NCI-H69 (cell line): ENCODE results near the gene TMPRSS6.

Source experiments
- DNase-seq: peaks from one replicate; lab custom pipeline; 2025; lab: John Stamatoyannopoulos, UW

Gene TMPRSS6

DNA sequence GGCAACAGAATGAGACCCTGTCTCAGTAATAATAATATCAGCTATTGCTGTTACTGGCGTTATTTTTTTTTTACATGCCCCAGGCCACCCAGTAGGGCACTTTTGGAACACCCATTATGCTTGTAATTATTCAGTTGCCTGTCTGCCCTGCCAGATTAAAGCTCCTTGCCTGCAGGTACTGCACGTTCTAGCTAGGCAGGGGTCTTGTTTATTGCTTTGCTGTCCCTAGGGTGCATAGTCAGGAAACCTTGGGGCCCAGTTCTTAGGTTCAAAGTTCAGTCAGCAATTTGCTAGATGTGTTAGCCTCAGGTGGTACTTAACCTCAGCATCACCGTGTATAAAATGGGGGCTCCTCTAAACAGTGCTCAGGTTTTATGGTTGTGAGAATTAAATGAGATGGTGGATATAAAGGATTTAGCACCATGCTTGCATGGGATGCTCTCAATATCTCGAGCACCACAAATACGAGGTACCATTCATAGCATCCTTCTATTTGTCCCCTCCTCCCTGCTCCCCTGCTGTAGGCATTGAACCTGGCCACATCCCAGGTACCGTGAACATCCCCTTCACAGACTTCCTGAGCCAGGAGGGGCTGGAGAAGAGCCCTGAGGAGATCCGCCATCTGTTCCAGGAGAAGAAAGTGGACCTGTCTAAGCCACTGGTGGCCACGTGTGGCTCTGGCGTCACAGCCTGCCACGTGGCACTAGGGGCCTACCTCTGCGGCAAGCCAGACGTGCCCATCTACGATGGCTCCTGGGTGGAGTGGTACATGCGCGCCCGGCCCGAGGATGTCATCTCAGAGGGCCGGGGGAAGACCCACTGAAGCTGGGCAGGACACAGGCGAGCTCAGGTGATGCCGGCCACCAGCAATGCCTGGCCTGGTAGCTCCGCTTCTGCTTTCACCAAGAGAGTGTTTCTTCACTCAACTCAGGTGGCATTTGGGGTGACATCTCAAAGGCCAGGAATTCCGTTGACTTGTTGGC is 80.5 kb downstream of the TMPRSS6 start:
- no peak for DNase-seq

DNA sequence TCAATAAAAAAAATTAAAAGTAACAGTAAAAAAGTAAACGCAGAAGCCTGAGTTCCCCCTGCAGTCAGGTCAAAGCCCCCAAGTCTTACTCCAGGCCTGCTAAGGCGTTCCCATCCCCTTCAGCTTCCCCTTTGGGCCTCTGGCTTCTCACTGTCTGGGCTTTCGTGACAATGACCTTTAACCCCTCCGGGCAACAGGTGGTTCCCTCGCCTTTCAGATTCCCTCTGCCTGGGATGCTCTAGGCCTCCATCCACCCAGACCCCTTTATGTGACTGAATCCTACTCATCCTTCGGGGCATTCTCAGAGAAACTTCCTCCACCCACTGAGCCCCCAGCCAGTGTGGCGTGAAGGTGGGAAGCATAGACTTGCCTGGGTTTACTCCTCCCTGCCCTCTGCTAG is 82.0 kb downstream of the TMPRSS6 start:
- no peak for DNase-seq

DNA sequence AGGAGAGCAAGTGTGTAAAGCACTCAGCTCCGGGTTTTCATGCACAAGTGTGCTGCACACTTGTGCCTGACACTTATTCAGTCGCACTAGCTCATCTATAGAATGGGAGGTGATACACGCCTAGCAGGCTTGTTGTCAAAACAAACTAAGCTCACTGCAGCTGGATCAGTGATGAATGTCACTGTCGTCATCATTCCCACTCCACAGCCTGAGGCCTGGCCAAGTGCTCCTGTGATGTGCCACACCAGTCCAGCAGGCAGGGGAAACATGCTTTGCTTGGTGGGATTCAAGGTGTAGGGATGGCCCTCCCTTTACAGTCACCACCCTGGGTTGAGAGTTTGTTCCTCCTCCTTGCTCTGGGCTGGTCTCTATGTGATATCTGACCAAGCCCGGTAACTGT is 83.2 kb downstream of the TMPRSS6 start:
- no peak for DNase-seq

DNA sequence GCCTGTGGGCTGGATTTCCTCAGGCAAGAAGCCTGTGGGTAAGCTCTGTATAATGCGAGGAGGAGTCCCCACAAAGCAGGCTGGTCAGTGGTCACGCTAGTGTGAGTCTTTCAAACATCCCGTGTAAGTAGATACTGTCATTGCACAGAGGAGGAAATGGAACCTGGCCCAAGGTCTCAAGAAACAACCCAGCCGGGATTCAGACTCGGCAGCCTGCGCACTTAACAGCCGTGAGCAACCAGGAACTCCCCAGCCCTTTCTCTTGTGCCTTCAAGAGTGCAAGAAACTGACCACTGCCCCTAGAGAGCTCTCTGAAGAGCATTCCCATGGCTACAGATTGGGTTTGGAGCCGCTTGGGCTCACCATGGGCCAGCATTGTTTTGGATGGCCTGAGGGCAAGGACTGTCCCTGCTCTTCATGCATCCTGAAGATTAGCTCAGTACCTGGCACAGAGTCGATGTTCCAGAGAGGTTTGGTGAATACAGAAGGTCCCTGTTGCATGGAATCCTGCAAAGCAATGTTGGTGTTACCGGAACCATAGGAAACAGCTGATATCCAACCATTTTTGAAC is 83.9 kb downstream of the TMPRSS6 start:
- no peak for DNase-seq

DNA sequence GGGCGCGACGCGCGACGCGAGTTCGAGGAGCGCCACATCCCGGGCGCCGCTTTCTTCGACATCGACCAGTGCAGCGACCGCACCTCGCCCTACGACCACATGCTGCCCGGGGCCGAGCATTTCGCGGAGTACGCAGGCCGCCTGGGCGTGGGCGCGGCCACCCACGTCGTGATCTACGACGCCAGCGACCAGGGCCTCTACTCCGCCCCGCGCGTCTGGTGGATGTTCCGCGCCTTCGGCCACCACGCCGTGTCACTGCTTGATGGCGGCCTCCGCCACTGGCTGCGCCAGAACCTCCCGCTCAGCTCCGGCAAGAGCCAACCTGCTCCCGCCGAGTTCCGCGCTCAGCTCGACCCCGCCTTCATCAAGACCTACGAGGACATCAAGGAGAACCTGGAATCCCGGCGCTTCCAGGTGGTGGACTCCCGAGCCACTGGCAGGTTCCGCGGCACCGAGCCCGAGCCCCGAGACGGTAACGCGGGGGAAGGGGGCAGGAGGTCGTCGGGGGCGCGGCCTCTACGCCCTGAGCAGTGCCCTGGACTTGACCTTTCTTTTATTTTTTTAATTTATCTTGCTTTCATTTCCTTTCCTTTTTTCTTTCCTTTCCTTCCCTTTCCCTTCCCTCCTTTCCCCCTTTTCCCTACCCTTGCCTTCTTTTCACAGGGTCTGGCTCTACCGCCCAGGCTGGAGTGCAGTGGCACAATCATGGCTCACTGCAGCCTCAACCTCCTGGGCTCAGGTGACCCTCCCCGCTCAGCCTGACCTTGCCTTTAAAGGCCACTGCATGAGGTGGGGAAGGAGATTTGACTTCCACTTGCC is 85.0 kb downstream of the TMPRSS6 start:
- no peak for DNase-seq

DNA sequence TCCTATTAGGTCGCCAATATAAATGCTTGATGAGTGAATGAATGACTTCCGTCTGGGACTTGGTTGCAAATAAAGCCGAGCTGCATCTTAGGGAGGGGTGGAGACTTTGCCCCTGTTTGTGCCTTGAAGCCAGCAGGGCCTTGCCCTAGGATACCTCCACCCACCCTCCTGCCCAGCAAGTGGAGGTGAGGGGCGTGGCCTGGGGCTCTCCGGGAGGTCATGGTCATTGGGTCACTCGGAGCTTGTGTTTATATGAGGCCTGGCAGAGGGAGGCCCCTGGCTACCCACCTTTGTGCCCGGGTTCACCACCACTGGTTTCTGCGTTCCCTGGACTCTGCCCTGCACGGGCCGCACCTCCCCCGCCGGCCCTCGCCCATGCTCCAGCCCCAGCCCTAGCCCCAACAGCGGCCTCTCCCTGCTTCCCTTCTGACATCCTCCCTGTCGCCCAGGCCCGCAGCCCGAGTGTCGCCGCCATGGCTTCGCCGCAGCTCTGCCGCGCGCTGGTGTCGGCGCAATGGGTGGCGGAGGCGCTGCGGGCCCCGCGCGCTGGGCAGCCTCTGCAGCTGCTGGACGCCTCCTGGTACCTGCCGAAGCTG is 85.7 kb downstream of the TMPRSS6 start:
- DNase-seq: no peak

DNA sequence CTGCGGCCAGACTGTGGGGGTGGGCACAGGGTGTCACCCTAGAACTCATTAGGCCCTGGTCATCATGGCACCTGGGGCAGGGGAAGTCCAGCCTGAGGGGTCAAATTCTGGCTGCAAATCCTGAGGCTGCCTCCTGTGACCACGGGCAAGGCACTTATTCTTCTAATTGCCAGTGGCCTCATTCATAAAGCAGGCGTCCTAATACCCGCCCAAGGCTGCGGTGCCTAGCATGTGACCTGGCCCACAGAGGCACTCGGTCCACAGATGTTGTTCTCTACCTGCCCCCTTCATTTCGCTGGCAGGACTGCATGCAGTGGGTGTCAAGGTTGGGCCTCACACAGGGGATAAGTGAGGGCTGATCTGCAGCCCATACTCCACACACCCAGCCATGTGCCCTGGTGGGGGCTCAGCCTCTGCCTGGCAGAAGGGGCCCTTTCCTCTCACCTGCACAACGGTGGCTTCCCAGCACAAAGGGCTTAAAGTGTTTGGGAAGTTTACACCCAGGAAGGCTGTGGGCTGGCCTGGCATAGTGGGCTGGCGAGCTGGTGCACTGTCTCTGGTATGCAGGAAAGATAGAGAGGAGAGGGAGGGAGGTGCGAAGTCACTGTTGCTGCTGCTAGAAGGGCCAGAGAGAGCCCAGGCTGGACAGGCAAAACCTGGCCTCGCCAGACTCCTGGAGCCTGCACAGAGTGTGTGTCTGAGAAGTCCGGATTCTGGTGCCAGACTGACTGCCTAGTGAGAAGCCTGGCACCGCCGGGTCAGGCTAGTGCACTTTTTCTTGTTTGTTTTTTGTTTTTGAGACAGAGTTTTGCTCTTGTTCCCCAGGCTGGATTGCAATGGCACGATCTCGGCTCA is 86.8 kb downstream of the TMPRSS6 start:
- DNase-seq: no peak

DNA sequence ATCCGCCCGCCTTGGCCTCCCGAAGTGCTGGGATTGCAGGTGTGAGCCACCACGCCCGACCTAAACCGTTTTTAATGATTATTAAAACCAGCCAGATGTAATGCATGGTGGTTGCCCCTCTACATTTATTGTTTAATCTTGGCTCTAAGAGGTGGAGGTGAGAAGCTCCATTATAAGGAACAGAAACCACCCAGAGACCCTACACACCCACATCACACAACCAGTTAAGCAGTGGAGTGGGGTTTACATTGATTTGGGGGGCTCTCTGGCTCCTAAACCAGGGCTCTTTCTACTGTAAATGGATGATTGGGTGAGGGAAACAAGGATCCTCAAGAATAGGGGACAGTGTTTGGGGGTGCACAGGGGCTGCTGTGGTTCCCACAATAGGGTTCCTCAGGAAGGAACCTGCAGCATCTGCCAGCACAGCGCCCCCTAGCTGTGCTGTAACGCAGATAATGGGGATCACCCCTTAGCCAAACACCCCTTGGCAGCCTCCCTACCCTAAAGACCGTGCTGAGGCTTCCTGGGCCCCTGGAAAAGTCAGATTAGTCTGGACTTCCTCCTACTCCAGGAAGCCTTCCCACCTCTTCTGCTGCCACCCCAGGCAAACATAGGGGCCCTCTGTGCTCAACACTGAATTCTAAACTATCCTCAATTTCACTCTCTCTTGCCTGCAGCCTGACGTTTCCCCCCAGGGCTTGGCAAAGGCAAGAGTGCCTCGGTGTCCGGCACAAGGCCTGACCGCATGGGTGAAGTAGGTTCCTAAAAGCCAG is 87.6 kb downstream of the TMPRSS6 start:
- DNase-seq: peak; percentile 59

DNA sequence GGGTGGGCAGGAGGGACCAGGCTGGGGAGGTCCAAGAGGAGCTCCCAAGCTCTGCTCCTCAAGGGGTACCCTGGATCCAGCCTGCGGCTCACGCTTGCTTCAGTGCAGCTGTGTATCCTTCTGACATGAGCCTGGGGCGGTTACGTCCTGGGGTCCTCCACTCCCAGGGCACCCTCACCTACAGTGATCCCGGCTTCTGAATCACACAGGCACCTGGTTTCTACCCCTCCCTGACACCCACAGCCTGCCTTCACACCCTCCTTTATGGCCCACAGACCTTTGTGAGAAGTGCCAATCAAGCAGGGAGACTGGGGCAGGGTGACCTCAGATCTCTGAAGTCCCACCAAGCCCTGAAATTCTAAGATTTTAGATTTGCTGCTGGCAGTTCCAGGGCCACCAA is 88.5 kb downstream of the TMPRSS6 start:
- DNase-seq: no peak

DNA sequence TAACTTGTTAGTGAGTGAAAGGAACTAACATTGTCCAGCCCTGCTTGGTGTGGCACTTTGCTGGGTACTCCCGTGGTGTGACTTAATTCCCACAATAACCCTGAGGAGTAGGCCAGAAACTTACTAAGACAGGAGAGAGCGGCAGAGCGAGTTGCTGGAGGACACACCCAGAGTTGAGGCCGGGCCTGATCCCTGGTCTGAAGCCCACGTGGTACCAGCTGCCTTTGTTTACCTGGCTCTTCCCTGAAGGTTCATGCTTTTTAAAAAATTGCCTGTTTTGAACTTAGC is 89.4 kb downstream of the TMPRSS6 start:
- DNase-seq: peak; percentile 52

DNA sequence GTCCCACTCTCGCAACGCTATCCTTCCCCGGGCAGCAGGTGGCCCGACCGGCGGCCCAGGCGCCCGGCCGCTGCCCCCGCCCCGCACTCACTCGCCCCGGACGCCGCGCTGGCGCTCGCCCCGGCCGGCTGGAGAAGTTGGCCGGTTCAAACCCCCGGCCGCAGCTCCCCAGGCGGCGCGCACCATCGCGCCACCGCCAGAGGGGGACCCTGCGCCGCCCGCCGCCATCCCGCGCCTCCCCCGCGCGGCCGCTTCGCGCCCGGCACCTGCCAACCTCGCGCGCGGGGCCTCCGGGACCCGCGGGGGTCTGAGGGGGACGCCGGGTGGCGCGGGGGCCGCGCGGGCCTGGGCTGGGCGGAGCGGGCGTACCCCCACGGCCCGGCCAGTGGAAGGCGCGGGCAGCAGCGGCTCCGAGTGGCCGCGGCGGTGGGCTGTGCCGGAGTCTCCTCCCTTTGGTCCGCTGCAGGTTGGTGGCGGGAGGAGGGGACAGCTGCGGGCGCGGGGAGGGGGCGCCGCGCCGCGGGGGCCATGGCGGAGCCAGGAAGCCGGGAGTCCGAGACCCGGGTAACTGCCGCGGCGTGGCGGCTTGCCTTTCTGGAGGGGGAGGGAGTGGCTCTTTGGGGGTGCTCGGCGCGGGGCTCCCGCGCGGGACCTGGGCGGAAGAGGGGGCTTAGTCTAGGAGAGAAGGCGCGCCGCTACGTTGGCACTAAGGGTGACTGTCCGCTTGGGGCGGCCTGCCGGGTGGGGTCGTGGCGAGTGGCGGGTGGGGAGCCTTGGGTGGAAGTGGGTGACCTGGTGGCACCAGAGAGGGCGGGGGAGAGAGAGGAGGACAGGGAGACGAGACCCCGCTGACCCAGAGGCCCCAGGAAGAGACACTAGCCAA is 90.0 kb downstream of the TMPRSS6 start, which contains the start of the genes MPST and TST:
TSS of gene MPST (plus strand) at position 434 of the 883 bp plus-strand sequence. CDS start at position 529, 95 bp downstream.
TSS of gene TST (minus strand) at position 139 of the 883 bp plus-strand sequence. CDS start 715 bp downstream, outside the sequence.
- peak; percentile 93 for DNase-seq

DNA sequence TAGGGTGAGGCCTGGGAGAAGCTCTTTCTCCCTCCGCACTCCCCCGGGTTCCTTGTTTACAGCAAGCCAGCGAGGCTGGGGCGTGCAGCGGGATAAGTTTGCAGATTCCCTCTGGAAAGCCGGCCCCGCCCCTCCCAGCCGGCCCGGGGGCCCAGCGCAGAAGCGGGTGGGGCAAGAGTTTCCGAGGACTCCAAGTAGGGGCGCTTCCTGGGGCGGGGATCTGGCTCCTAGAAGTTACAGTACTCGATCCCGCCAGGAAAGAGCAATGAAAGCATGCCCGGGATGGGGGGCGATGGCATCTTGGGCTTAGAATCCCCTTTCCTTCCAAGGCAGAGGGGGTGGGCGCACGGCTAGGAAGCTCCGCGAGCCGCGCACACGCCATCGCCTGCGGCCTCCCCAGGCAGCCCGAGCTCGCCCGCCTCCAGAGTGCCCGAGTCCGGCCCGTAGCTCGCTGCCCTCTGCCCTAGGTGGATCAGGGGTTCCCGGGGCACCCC is 90.7 kb downstream of the TMPRSS6 start:
- DNase-seq: peak; percentile 58

DNA sequence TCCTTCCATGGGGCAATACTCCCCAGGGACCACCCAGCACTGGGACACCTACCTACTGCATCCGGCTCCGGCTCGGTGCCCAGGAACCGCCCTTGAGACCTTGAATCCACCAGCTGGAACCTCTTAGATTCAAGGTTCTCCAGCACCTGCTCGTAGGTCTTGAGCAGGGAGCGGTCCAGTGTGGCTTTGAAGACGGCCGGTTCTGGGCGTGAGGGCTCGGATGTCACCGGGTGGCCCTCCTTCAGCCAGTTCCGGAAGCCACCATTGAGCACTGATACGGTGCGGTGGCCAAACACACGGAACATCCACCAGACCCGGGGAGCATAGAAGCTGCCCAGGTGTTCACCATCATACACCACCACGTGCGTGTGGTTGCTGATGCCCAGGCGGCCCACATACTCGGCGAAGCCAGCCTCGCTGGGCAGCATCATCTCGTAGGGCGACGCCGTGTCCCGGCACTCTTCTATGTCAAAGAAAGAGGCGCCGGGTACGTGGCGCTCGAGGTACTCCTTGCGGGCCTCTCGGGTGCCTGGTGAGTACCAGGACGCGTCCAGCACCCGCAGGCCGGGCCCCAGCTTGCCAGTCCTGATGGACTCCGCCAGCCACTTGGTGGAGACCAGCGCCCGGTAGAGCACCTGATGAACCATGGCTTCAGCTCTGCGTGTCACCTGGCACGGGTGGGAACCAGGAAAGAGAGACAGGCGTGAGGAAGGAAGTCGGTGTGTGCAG is 91.3 kb downstream of the TMPRSS6 start:
- DNase-seq: no peak

DNA sequence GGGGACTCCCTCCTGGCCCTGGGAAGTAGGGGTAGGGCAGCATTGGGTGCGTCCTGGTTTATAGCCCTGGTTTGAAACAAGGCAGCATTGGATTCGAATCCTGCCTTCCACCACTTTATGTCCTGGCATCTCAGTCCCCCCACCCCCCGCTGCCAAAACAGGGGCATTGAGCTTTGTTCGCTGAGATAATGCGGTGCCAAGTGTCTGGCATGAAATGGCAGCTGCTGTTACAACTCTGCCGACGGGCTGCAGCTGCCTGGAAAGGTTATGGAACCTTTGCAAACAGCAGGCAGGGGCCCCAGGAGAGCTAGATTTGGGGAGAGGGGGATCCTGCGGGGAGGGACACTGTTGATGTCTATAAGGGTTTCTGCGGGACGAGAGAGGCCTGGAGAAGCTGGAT is 92.2 kb downstream of the TMPRSS6 start:
- no peak for DNase-seq

DNA sequence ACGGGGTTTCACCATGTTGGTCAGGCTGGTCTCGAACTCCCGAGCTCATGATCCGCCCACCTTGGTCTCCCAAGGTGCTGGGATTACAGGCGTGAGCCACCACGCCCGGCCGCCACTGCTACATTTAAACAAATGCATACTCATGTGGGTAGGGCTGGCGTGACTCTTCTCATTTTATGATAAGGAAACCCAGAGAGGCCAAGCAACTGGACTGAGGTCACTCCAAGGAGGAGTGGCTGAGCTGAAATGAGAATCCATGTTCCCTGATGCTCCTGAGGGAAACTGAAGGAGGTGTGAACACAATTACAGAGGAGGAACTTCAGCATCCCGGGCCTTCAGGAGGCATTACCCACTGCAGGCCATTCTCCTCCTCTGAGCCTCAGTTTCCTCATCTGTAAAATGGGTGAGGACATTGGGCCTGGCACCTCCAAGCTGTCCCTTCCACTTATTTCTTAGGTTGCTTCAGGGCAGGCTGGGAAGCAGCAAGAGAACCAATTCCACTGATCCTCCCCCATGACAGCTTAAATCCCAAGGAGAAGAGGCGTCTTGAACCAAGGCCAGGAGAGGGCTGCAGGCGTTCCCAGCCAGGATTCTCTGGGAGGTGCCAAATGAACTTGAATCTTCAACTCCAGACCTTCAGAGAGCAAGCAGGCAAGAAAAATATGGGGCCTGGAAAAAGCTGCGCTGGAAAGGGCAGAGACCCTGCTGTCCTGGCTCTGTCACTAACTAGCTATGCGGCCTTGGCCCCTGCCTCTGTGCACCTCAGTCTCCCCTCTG is 93.2 kb downstream of the TMPRSS6 start:
- DNase-seq: no peak

DNA sequence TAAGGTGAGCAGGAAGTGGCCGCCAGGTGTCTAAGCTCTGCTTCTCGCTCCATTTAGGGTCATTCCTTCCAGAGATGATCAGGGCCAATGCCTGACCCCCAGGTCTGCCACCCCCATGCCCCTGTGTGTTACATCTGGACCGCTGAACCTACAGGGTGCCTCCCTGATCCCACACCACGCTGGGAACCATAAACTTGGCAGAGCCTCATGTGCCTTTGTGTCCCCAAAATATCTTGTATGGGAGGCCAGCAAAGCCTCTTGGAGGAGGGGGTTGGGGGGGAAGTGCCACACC is 94.0 kb downstream of the TMPRSS6 start:
- no peak for DNase-seq
